Activated CD4-positive, alpha-beta T cell treated with anti-CD3 and anti-CD28 coated beads, Interleukin-2, amount 10 ng/mL, durations not matched to agents 7 days and 5 days (primary cell): ENCODE measurements around the gene ADAMTS7. TPM values are rescaled to one million over a fixed set of nuclear protein-coding genes. Genes with fewer than 3 reads are reported as not detected.
"Not testable (repeated sequence)": the region's sequence is repeated elsewhere in the genome, so short reads cannot be mapped to it uniquely, and the experiment has no call there.

Source experiments
- CTCF ChIA-PET: fragments of 350-600 bp; sonication (Branson Sonifier 250); formaldehyde crosslinking; loops from one replicate; lab custom pipeline; 2021; ENCODE audit warnings: antibody characterized with exemption; lab: Charles Lee
- POLR2A ChIA-PET: fragments of 350-600 bp; sonication (Branson Sonifier 250); formaldehyde crosslinking; loops from one replicate; lab custom pipeline; 2021; ENCODE audit warnings: antibody characterized with exemption; lab: Charles Lee
- DNase-seq: peaks from one replicate; pipeline ENCODE4 v3.0.0-alpha.2; 2020
- H3K27ac Mint-ChIP-seq: one replicate; pipeline ENCODE4 v1.8.0; 2021; ENCODE audit warnings: mild to moderate bottlenecking, moderate library complexity, mixed read lengths
- H3K27me3 Mint-ChIP-seq: one replicate; pipeline ENCODE4 v1.8.0; 2021; ENCODE audit warnings: mixed read lengths
- H3K36me3 Mint-ChIP-seq: one replicate; pipeline ENCODE4 v1.8.0; 2021; ENCODE audit warnings: low read depth, mixed read lengths
- H3K4me1 Mint-ChIP-seq: one replicate; pipeline ENCODE4 v1.8.0; 2021; ENCODE audit warnings: mixed read lengths
- H3K4me3 Mint-ChIP-seq: one replicate; pipeline ENCODE4 v1.8.0; 2021; ENCODE audit warnings: mild to moderate bottlenecking, moderate library complexity, mixed read lengths
- H3K9me3 Mint-ChIP-seq: one replicate; pipeline ENCODE4 v1.8.0; 2021; ENCODE audit warnings: mixed read lengths
- total RNA-seq, 2 experiments: library from RNA; stranded (reverse); gene quantifications; one replicate each; pipeline ENCODE4 v1.2.3, GENCODE V29; 2021

Gene ADAMTS7
- total RNA-seq, 2 experiments from 2014 or later: 0.10 to 0.12 TPM

- H3K4me3 Mint-ChIP-seq, CTCF ChIA-PET, H3K9me3 Mint-ChIP-seq, POLR2A ChIA-PET, H3K36me3 Mint-ChIP-seq, H3K27ac Mint-ChIP-seq, DNase-seq, H3K27me3 Mint-ChIP-seq: not testable (repeated sequence)
- peaks cover 21% of the 10 kb centered on the region for H3K4me1 Mint-ChIP-seq
Measured at GRCh38 chr15:78764340-78765153, 46.7 kb downstream of the ADAMTS7 start.

- no peaks in the 10 kb centered on the region for H3K9me3 Mint-ChIP-seq
- H3K4me3 Mint-ChIP-seq: no peak overlapping the region
- DNase-seq: no peak
- no peaks in the 10 kb centered on the region for H3K36me3 Mint-ChIP-seq
- H3K4me1 Mint-ChIP-seq: peaks cover 21% of the 10 kb centered on the region
- ChIA-PET CTCF (no interaction called here), POLR2A (no interaction called here)
- H3K27me3 Mint-ChIP-seq: no peaks in the 10 kb centered on the region
- H3K27ac Mint-ChIP-seq: no peak overlapping the region
Measured at GRCh38 chr15:78763796-78764241, 47.4 kb downstream of the ADAMTS7 start.

GRCh38 chr15:78762985-78763795, 48.1 kb downstream of the ADAMTS7 start:
- Mint-ChIP-seq H3K27ac (peak overlapping the region; percentile 77), H3K27me3 (no peaks in the 10 kb centered on the region), H3K4me1 (peaks cover 21% of the 10 kb centered on the region), H3K4me3 (no peak overlapping the region), H3K9me3 (no peaks in the 10 kb centered on the region), H3K36me3 (no peaks in the 10 kb centered on the region)
- DNase-seq: no peak
- CTCF ChIA-PET: no interaction called here
- POLR2A ChIA-PET: no interaction called here

- H3K4me3 Mint-ChIP-seq, POLR2A ChIA-PET: not testable (repeated sequence)
- H3K27ac Mint-ChIP-seq: peak overlapping the region; percentile 93
Measured at GRCh38 chr15:78762386-78762961, 48.8 kb downstream of the ADAMTS7 start.

DNA sequence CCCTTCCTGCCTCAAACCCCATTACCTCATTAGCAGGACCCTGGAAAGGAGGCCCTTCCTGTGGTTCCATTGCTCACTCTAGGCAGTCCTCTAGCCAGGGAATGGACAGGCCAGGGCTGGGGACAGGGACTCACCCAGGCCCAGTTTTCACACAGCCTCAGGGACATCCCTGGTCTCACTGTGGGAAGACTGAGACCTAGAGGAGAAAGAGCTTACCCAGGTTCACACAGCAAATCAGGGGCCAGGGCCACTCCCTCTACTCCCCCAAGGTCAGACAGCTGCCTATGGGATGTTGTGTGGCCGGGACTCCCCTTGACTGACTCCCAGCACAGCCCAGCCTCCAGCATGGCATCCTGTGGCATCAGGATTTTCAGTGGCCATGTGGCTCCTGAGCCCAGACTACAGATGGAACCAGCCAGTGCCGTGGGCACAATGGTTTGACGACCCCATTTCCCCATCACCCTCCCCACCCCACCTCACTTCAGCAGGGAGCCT, 49.3 kb downstream of the ADAMTS7 start:
- ChIA-PET CTCF (interaction anchor here (2.3 kb wide), 1 partner anchor 11 kb away, joined by 15 read pairs; no protein-coding TSS in a partner anchor), POLR2A (no interaction called here)
- Mint-ChIP-seq H3K36me3 (no peaks in the 10 kb centered on the region), H3K27ac (peak overlapping the region; percentile 93), H3K9me3 (no peaks in the 10 kb centered on the region), H3K4me3 (peak overlapping the region; percentile 38), H3K4me1 (peaks cover 26% of the 10 kb centered on the region), H3K27me3 (no peaks in the 10 kb centered on the region)
- no peak for DNase-seq

More at GRCh38 chr15:78762386-78762961, 48.8 kb downstream of the ADAMTS7 start:
- DNase-seq, H3K36me3 Mint-ChIP-seq, CTCF ChIA-PET, H3K9me3 Mint-ChIP-seq, H3K27me3 Mint-ChIP-seq: not testable (repeated sequence)
- H3K4me1 Mint-ChIP-seq: peaks cover 21% of the 10 kb centered on the region

DNA sequence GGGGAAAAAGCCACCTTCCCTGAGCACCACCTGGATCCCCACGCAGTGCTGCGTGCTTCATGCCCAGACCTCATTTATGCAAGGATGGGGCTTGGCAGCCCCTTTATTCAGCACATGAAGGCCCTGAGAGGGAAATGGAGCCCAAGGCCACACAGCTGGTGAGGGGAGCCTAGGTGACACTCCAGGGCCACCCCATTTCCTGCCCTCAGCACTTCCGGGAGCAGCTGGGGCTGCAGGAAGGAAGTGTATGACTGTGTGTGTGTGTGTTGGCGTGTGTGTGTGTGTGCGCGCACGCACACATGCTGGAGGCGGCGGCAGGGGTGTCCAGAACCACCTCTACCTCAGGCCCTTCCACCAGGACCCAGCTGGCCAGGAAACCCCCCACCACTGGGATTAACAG, 49.8 kb downstream of the ADAMTS7 start:
- H3K36me3 Mint-ChIP-seq, H3K9me3 Mint-ChIP-seq, POLR2A ChIA-PET, H3K27me3 Mint-ChIP-seq: not testable (repeated sequence)
- H3K4me1 Mint-ChIP-seq: peaks cover 29% of the 10 kb centered on the region
- DNase-seq: peak; percentile 88
- peak overlapping the region; percentile 93 for H3K27ac Mint-ChIP-seq
- H3K4me3 Mint-ChIP-seq: peak overlapping the region; percentile 38
- CTCF ChIA-PET: interaction anchor here (0.5 to 2.3 kb wide), 3 partner anchors 10 to 45 kb away, joined by 3 to 15 read pairs (median 3); no protein-coding TSS in a partner anchor

GRCh38 chr15:78761020-78761419, 50.2 kb downstream of the ADAMTS7 start:
- peak overlapping the region; percentile 93 for H3K27ac Mint-ChIP-seq
- no peak overlapping the region for H3K4me3 Mint-ChIP-seq
- no peaks in the 10 kb centered on the region for H3K27me3 Mint-ChIP-seq
- no peaks in the 10 kb centered on the region for H3K9me3 Mint-ChIP-seq
- DNase-seq: no peak
- H3K36me3 Mint-ChIP-seq: no peaks in the 10 kb centered on the region
- POLR2A ChIA-PET: no interaction called here
- CTCF ChIA-PET: interaction anchor here (0.5 to 2.3 kb wide), 3 partner anchors 10 to 45 kb away, joined by 3 to 15 read pairs (median 3); no protein-coding TSS in a partner anchor
- H3K4me1 Mint-ChIP-seq: peaks cover 29% of the 10 kb centered on the region

DNA sequence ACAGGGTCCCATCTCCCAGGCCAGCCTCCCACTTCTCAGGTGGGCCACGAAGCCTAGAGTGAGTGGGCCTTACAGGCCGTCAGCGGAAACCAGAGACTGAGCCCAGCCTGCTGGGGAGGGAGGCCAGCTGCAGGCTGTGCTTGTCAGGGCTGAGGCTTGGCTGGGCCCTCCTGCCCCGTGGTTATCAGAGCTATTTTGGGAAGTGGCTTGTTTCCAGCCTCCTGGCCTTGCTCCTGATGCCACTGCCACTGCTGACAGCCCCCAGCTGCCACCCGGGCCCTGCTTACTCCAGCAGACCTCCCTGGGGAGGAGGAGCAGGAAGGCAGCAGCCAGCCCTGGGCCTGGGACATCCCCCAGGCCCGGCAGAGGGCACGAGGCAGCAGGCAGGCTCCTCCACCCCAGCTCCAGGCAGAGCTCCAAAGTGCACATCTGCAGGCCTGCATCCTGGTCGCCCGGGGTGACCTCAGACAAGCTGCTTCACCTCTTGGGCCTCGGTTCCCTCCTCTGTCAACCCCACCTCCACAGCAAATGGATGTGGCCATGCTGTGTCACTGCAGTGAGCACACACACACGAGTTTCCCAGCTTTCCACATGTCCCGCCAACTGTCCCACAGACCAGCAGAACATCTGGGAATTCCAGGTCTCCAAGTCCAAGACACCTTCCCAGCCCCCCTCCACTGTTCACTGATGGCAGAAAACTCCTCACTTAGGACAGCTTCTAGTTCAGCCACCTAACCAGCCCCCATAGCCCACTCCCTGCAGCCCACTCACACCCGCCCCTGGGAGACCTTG, 51.0 kb downstream of the ADAMTS7 start:
- H3K9me3 Mint-ChIP-seq, H3K4me3 Mint-ChIP-seq, POLR2A ChIA-PET, H3K27me3 Mint-ChIP-seq, H3K36me3 Mint-ChIP-seq, DNase-seq: not testable (repeated sequence)
- CTCF ChIA-PET: interaction anchor here (2.3 kb wide), 1 partner anchor 9 kb away, joined by 15 read pairs; no protein-coding TSS in a partner anchor
- Mint-ChIP-seq H3K27ac (peak overlapping the region; percentile 64), H3K4me1 (peaks cover 29% of the 10 kb centered on the region)

GRCh38 chr15:78759361-78759998, 51.8 kb downstream of the ADAMTS7 start:
- H3K36me3 Mint-ChIP-seq, H3K9me3 Mint-ChIP-seq, DNase-seq, H3K4me3 Mint-ChIP-seq, H3K27ac Mint-ChIP-seq, POLR2A ChIA-PET, CTCF ChIA-PET, H3K27me3 Mint-ChIP-seq: not testable (repeated sequence)
- H3K4me1 Mint-ChIP-seq: peaks cover 29% of the 10 kb centered on the region

GRCh38 chr15:78758486-78759200, 52.6 kb downstream of the ADAMTS7 start:
- CTCF ChIA-PET, DNase-seq, H3K4me3 Mint-ChIP-seq, H3K27me3 Mint-ChIP-seq, H3K9me3 Mint-ChIP-seq, H3K36me3 Mint-ChIP-seq, POLR2A ChIA-PET: not testable (repeated sequence)
- Mint-ChIP-seq H3K27ac (peak overlapping the region; percentile 54), H3K4me1 (peaks cover 29% of the 10 kb centered on the region)

- H3K27me3 Mint-ChIP-seq, DNase-seq: not testable (repeated sequence)
- CTCF ChIA-PET: interaction anchor here (0.7 kb wide), 1 partner anchor 131 kb away, joined by 3 read pairs; no protein-coding TSS in a partner anchor
Measured at GRCh38 chr15:78758084-78758483, 53.2 kb downstream of the ADAMTS7 start.

More at GRCh38 chr15:78758084-78758483, 53.2 kb downstream of the ADAMTS7 start:
- H3K9me3 Mint-ChIP-seq, H3K36me3 Mint-ChIP-seq, H3K27ac Mint-ChIP-seq, H3K4me3 Mint-ChIP-seq, POLR2A ChIA-PET: not testable (repeated sequence)
- peaks cover 25% of the 10 kb centered on the region for H3K4me1 Mint-ChIP-seq
